GM12873 (cell line): Measurements from ENCODE around the gene MEG3.

Experiments
- CTCF ChIP-seq: IDR thresholded peaks from 2 replicates; pipeline ENCODE4 v1.5.1; 2012; ENCODE audit warnings: low read depth, mild to moderate bottlenecking, moderate library complexity, low read length, control low read depth; ENCODE audit not compliant: insufficient read depth; ENCODE audit errors: missing control alignments

Gene MEG3

GRCh38 chr14:100807979-100808734, 17.8 kb upstream of the MEG3 start:
- TF ChIP-seq CTCF = no peak

- no peak for TF ChIP-seq CTCF
Measured at GRCh38 chr14:100810435-100810834, 15.5 kb upstream of the MEG3 start.

DNA sequence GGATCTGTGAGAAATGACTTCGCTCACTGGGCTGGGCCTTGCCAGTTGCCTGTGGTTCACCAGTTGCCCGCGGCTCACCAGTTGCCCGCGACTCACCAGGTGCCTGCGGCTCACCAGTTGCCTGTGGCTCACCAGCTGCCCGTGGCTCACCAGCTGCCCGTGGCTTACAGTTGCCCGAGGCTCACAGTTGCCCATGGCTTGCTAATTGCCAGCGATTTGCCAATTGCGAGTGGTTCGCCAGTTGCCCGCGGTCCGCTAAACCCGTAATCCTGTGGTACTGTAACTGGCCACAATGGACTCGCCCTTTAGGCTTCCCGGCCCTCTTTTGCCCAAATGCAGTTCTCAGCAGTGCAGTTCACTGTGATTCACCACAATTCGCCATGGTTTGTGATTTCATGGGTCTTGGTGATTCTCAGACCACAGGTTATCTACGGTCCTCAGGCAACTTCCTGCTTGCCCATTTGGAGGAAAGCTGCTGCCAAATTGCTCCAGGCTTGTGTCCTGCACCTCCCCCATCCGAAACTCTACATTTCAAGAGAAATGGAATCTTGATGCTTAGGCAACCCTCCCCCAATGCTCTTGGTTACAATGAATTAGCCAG, 15.0 kb upstream of the MEG3 start:
- TF ChIP-seq CTCF = no peak

DNA sequence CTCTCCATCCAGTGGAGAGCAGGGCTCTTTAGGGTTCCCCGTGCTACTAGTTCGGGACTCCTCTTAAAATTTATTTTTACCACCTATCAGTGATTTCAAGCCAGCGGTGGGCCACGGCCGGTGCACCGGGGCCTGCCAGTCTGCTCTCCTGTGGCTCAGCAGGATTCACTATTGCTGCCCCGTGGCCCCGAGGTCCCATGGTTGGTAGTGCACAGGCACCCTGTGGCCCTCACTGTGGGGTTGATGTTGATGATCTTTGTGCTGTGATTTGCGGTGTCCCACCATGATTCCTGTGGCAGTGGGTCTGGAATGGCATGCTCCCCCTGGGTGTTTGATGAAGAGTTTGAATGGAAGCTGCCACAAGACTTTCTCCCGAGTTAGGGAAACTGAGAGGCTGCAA, 12.6 kb upstream of the MEG3 start:
- no peak for TF ChIP-seq CTCF

DNA sequence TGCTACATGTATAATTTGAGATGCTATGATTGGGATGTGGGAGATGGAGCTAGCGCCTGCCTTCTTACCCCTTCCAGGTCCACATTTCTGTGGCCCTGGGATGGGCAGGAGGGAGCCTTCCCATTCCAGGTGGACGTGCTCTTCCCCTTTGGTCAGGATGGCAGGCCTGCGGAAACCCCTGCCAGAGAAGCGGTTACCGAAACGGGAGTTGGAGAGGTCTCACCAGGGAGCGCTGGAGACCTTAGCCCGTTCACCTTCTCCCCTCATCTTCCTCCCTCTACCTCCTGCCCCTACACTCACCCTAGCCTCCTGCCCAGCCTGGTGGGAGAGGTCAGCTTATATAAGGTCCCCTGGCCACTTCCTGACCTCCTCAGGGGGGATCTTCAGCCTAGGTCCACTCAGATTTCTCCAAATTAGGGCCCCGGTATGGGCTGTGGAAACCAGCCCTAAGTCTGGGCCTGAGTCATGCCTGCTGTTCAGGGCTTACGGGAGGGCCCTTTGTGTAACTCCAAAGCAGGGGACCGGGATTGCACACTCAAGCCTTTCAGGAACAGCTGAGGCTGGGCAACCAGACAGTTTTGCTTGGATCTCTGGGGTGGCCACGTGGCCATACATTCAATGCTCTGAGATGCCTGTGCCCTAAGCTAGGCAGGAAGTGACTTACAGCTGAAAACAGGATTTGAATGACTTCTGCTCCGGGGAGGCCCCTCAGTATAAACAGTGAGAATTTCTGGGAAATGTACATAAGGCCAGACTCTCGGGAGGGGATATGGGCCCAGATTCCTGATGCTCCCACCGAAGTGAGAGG, 10.2 kb upstream of the MEG3 start:
- TF ChIP-seq CTCF = no peak

DNA sequence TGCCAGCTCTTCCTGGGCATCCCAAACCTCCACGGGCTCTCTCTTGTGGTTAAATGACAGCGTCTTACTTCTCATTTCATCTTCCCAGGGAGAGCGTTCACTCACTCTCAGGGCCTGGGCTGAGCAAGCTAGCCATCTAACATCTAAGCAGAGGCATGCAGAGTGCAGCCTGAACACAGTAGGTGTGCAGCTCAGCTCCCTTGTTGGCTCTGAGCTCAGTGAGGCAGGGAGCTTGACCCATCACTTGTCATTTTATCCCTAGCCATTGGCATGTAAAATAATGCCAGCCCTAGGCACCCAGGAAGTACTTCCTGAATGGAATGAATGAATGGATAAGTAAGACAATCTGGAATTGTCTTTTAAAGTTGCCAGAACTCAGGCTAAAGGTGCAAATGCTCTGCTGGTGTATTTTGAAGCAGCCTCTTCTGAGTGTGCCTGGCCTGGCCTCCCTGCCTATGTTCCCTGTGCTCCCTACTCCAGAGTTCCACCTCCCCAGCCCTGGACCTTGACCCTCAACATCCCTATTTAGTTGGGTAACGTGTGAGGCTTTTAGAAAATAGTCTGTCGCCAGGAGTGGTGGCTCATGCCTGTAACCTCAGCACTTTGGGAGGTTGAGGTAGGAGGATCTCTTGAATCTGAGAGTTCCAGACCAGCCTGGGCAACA, 9.5 kb upstream of the MEG3 start:
- TF ChIP-seq CTCF = no peak
